Measurements from ENCODE around the gene KRTAP13-4.

The KRTAP13-4 gene

GRCh38 chr21:30437010-30437565 lies 7.1 kb downstream of the KRTAP13-4 start:
- no peaks in the 10 kb centered on the region for H3F3A ChIP-seq (ENCODE audit: control insufficient read depth, insufficient read depth)
- no peak overlapping the region for H3K27ac ChIP-seq (ENCODE audit: low read depth, low read length)
- H4K20me1 ChIP-seq (ENCODE audit: control insufficient read depth, insufficient read depth, low read depth, low read length): no peaks in the 10 kb centered on the region
- H3K4me2 ChIP-seq (ENCODE audit: low read length): no peak overlapping the region
- H3K79me2 ChIP-seq (ENCODE audit: control insufficient read depth, low read length): no peaks in the 10 kb centered on the region
- no peaks in the 10 kb centered on the region for H3K9me3 ChIP-seq (ENCODE audit: control insufficient read depth, insufficient read depth, low read length)
- no peaks in the 10 kb centered on the region for H3K9me2 ChIP-seq (replicated peaks; ENCODE audit: control insufficient read depth, low read length)
- TF ChIP-seq CTCF (IDR thresholded peaks at IDR 0.05; ENCODE audit: low read depth, low read length, poor library complexity, severe bottlenecking): no peak
- TF ChIP-seq EZH2phosphoT487 (IDR thresholded peaks at IDR 0.05; ENCODE audit: borderline replicate concordance, low read length): no peak
- no peak overlapping the region for H3K4me3 ChIP-seq (ENCODE audit: low read length)
- H3K36me3 ChIP-seq (ENCODE audit: control insufficient read depth, low read length): no peaks in the 10 kb centered on the region
- no peaks in the 10 kb centered on the region for H3K27me3 ChIP-seq (ENCODE audit: control insufficient read depth, low read length)
- no peaks in the 10 kb centered on the region for H3K4me1 ChIP-seq (ENCODE audit: control insufficient read depth, low read length)

- Histone ChIP-seq H3K4me2 (ENCODE audit: low read length) (no peak within 1 kb of the TSS), H3K27ac (ENCODE audit: low read depth, low read length) (no peak within 1 kb of the TSS), H3K9me3 (ENCODE audit: control insufficient read depth, insufficient read depth, low read length) (no peaks in the 10 kb centered on the region), H3F3A (ENCODE audit: control insufficient read depth, insufficient read depth) (no peaks in the 10 kb centered on the region), H3K9me2 (replicated peaks; ENCODE audit: control insufficient read depth, low read length) (no peaks in the 10 kb centered on the region), H4K20me1 (ENCODE audit: control insufficient read depth, insufficient read depth, low read depth, low read length) (no peaks in the 10 kb centered on the region), H3K4me3 (ENCODE audit: low read length) (no peak within 1 kb of the TSS), H3K4me1 (ENCODE audit: control insufficient read depth, low read length) (no peaks in the 10 kb centered on the region), H3K27me3 (ENCODE audit: control insufficient read depth, low read length) (no peaks in the 10 kb centered on the region), H3K36me3 (ENCODE audit: control insufficient read depth, low read length) (no peaks in the 10 kb centered on the region), H3K79me2 (ENCODE audit: control insufficient read depth, low read length) (no peaks in the 10 kb centered on the region)
- TF ChIP-seq EZH2phosphoT487 (IDR thresholded peaks at IDR 0.05; ENCODE audit: borderline replicate concordance, low read length) (no peak), CTCF (IDR thresholded peaks at IDR 0.05; ENCODE audit: low read depth, low read length, poor library complexity, severe bottlenecking) (no peak)
Measured at GRCh38 chr21:30439975-30440374, 10.0 kb downstream of the KRTAP13-4 start, which contains the start of gene KRTAP15-1. TSS of gene KRTAP15-1 (plus strand) at chr21:30440275. CDS start at chr21:30440328, 53 bp downstream.

GRCh38 chr21:30443226-30443625 lies 13.2 kb downstream of the KRTAP13-4 start:
- no peaks in the 10 kb centered on the region for H3F3A ChIP-seq (ENCODE audit: control insufficient read depth, insufficient read depth)
- no peaks in the 10 kb centered on the region for H3K9me2 ChIP-seq (replicated peaks; ENCODE audit: control insufficient read depth, low read length)
- no peak for TF ChIP-seq EZH2phosphoT487 (IDR thresholded peaks at IDR 0.05; ENCODE audit: borderline replicate concordance, low read length)
- TF ChIP-seq CTCF (IDR thresholded peaks at IDR 0.05; ENCODE audit: low read depth, low read length, poor library complexity, severe bottlenecking): no peak
- H3K4me1 ChIP-seq (ENCODE audit: control insufficient read depth, low read length): no peaks in the 10 kb centered on the region
- no peak overlapping the region for H3K4me3 ChIP-seq (ENCODE audit: low read length)
- no peaks in the 10 kb centered on the region for H3K36me3 ChIP-seq (ENCODE audit: control insufficient read depth, low read length)
- no peaks in the 10 kb centered on the region for H3K27me3 ChIP-seq (ENCODE audit: control insufficient read depth, low read length)
- no peaks in the 10 kb centered on the region for H4K20me1 ChIP-seq (ENCODE audit: control insufficient read depth, insufficient read depth, low read depth, low read length)
- no peak overlapping the region for H3K4me2 ChIP-seq (ENCODE audit: low read length)
- H3K27ac ChIP-seq (ENCODE audit: low read depth, low read length): no peak overlapping the region
- H3K9me3 ChIP-seq (ENCODE audit: control insufficient read depth, insufficient read depth, low read length): no peaks in the 10 kb centered on the region
- H3K79me2 ChIP-seq (ENCODE audit: control insufficient read depth, low read length): no peaks in the 10 kb centered on the region
